Measurements from ENCODE around the gene KIAA1671.

DNA sequence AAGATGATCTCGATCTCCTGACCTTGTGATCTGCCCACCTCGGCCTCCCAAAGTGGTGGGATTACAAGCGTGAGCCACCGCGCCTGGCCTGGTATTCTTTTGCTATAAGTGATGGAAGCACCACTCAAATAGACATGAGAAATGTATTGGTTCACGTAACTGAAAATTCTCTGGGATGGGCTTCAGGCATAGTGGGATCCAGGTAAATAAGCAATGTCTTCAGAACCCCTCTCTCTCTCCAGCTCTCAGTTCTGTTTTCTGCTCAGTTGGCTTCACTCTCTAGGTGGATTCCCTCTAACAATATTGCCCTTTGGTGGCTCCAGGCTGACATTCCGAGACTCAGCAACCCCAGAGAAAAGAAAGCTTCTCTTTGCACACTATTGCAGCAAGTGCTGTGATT is 5.1 kb upstream of the KIAA1671 start:
- TF ChIP-seq POLR2AphosphoS5 (IDR thresholded peaks at IDR 0.05; ENCODE audit: low read depth, low read length), result no peak
- TF ChIP-seq, protein P1, sequence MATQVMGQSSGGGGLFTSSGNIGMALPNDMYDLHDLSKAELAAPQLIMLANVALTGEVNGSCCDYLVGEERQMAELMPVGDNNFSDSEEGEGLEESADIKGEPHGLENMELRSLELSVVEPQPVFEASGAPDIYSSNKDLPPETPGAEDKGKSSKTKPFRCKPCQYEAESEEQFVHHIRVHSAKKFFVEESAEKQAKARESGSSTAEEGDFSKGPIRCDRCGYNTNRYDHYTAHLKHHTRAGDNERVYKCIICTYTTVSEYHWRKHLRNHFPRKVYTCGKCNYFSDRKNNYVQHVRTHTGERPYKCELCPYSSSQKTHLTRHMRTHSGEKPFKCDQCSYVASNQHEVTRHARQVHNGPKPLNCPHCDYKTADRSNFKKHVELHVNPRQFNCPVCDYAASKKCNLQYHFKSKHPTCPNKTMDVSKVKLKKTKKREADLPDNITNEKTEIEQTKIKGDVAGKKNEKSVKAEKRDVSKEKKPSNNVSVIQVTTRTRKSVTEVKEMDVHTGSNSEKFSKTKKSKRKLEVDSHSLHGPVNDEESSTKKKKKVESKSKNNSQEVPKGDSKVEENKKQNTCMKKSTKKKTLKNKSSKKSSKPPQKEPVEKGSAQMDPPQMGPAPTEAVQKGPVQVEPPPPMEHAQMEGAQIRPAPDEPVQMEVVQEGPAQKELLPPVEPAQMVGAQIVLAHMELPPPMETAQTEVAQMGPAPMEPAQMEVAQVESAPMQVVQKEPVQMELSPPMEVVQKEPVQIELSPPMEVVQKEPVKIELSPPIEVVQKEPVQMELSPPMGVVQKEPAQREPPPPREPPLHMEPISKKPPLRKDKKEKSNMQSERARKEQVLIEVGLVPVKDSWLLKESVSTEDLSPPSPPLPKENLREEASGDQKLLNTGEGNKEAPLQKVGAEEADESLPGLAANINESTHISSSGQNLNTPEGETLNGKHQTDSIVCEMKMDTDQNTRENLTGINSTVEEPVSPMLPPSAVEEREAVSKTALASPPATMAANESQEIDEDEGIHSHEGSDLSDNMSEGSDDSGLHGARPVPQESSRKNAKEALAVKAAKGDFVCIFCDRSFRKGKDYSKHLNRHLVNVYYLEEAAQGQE (IDR thresholded peaks at IDR 0.05; ENCODE audit: insufficient read depth in 1 of 2, low read depth in 2 of 2, low read length in 2 of 2), result no peak
- TF ChIP-seq SIN3A (IDR thresholded peaks at IDR 0.05; ENCODE audit: borderline replicate concordance, insufficient read depth, low read length), result no peak
- no peak for TF ChIP-seq TAF1 (IDR thresholded peaks at IDR 0.05; ENCODE audit: borderline replicate concordance, insufficient read depth, low read length)
- TF ChIP-seq FOXP2 (optimal IDR thresholded peaks at IDR 0.05; ENCODE audit: borderline replicate concordance, extremely low read depth, extremely low read length, insufficient read depth), result no peak

All from PFSK-1 (cell line).